COLO668 (cell line): ENCODE measurements around the gene TMEM47.
A peak's percentile ranks its signal among the peaks of the same experiment; 100 is the strongest.

ENCODE experiments used
- DNase-seq: peaks from one replicate; lab custom pipeline; 2025; ENCODE audit not compliant: unreplicated experiment; lab: John Stamatoyannopoulos, UW

The TMEM47 gene

GRCh38 chrX:34656842-34657725, at the start of gene TMEM47:
TMEM47 (minus strand) TSS chrX:34657285; CDS start chrX:34657029, 256 bp downstream.
- peak; percentile 80 for DNase-seq

DNA sequence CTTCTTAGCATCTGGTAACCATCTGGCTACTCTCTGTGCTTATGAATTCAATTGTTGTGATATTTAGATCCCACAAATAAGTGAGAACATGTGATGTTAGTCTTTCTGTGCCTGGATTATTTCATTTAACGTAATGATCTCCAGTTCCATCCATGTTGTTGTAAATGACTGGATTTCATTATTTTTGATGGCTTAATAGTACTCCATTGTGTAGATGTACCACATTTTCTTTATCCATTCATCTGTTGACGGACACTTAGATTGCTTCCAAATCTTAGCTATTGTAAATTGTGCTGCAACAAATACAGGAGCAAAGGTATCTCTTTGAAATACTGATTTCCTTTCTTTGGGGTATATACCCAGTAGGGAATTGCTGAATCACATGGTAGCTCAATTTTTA, 30.0 kb upstream of the TMEM47 start:
- DNase-seq: no peak

DNA sequence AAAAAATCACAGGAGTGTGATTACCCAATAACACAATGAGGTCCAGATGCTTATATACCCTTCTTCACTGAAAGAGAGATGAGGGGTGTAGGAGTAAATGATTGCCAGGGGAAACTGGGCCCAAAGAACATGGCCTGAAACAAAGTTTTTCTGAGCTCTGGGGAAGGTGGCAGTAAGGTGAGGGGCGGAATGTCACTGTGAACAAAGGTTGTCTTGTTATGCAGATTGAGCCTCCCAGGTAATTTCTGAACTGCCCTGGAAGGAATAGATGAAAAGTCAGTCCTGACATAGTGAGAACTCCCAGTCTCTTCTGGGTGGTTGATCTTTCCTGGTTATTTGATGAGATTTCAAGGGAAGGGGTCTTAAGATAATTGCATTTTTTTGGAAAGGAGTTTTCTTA, 2.5 kb upstream of the TMEM47 start:
- DNase-seq: no peak

DNA sequence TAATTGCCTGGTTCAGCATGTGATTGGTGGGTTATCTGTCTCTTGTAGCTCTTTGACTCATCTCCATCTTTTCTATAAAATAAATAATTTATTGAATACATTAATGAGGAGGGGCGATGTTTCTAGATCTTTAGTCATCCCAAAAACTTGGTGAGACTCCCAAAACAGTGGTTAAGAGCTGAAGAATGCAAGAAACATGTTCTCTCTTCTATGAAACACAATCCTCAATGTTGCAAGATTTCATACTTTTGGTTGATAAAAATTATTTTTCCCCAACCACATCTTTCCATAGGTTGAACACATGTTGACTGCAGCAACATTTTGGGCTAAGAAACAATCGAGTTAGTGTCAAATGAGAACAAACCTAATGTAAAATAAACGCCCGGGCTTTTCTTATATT, 1.2 kb upstream of the TMEM47 start:
- DNase-seq: no peak

DNA sequence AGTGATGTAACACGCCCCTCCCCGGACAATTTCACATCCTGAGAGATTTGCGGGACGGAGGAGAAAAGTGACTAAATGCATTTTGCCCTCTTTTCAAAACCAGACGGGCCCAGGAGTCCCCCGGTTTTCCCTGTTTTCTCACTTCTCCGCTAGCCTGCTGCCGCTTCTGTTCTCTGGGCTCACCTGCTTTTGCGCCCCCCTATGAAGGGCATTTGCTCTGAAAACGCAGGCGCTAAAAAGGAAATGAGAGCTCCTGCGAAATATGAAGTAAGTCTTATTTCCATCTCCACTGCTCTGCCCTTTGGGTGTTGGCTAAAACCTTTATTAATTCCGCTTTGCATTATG, 613 bp upstream of the TMEM47 start:
- DNase-seq: peak; percentile 13

DNA sequence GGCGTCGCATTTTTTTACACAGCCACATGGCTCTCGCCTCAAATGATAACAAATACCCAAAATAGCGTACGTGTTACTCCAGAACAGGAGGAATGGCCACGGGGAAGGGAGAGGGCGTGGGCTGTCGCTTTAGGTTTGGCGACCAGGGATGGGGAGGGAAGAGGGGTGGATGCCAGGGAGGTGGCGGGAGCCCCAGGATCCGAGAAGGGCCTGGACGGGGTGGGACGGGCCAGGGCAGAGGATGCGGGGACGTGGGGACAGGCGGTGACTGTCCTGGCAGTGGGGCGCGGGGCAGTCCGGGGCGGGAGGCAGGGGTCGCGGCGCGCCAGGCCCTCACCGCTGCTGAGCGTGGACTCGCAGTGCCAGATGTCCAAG, 631 bp downstream of the TMEM47 start:
- DNase-seq: no peak

DNA sequence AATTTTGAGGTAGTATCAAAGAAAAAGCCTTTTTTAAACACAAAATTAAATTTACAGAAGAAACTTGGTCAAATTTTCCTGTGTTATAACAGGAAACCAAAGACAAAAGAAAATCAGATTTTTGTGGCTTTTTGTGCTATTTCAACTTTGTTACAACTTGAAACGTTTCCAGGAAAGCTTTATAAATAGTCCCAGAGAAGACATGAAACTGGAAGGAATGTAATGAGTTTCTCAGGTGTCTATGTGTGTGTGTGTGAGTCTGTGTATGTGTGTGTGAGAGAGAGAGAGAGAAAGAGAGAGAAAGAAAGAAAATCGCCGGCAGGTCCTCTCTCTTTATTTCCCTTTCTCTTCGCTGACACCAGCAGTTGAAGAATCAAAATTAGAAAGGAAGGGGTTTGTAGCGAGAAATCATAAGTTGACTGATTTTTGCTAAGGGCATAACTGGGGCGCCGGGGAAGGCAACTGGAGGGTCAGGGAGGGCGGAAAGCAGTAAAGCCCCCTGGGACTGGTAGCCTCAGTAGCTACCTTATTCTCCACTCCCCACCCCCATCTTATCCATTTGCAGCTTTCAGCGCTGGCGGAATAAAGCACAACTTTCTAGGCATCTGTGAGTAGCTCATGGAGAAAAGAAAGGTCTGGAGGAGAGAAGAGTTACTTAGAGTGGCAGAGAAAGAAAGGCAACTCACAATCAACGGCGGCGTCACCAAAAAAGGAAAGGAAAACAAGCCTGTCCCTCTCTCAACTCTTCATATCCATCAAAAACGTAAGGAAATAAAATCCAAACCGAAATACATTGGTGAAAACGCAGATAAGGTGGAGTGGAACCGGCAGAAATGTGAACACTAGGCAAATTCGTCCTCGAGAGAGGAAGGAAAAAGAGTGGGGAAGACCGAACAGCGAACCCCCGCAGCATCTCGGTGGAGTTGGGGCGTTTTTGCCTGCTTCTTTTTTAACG, 1.3 kb downstream of the TMEM47 start:
- no peak for DNase-seq

DNA sequence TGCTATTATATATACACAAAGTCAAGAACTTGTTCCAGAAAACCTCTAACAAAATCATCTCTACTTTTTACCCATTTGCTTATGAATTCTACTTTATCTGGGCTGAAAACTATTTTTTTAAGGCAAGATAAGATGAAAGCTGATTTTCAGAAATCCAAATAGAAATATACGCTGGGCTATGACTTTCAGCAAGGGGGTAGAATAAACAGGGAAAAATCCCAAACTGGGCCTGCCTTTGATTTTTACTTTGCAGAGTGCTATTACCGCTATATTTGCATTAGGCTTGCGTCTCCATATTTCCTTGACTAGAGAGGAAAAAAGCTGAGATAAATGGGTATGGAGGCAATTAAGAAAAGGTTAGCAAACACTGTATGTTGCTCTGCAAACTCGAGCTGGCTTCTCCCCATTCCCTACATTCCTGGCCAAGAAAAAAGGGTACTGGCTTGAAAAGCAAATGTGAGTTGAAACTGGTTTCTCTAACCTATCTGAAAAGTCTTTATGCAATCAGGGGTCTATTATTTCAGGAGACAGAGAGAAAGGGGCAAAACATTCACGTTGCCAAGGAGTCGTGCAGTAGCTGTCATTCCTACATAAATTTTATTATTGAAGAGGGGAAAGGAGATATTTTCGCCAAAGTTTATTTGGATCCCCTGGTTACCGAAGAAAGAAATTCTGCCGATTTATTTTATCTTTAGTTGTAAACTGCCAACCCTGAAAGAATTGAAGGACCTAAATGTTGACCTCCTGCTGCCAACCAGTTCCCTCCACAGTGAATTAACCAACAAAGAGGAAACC, 2.2 kb downstream of the TMEM47 start:
- no peak for DNase-seq

- DNase-seq: no peak
Observed at GRCh38 chrX:34653811-34654210, 3.3 kb downstream of the TMEM47 start.

- no peak for DNase-seq
Observed at GRCh38 chrX:34642849-34643248, 14.2 kb downstream of the TMEM47 start.

GRCh38 chrX:34638116-34638515, 19.0 kb downstream of the TMEM47 start:
- DNase-seq: no peak

GRCh38 chrX:34634349-34634748, 22.7 kb downstream of the TMEM47 start:
- no peak for DNase-seq

DNA sequence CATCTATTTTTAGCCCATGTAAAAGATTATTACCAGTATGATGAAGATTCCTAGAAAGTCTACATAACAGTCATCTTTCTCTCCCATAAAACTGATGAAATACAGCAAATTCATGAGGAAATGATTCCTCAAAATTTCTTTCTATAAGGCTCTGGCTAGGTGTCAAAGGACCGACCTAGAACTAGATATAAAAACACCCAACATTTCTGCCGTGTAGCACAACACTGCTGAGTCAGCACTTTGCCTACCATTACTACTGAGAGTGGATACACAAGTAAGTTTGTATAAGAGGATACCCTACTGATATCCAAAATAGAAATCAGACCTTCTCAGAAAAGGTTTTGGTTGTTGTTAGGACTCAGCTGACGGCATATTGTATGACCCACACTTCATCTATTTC, 24.7 kb downstream of the TMEM47 start:
- DNase-seq: no peak

DNA sequence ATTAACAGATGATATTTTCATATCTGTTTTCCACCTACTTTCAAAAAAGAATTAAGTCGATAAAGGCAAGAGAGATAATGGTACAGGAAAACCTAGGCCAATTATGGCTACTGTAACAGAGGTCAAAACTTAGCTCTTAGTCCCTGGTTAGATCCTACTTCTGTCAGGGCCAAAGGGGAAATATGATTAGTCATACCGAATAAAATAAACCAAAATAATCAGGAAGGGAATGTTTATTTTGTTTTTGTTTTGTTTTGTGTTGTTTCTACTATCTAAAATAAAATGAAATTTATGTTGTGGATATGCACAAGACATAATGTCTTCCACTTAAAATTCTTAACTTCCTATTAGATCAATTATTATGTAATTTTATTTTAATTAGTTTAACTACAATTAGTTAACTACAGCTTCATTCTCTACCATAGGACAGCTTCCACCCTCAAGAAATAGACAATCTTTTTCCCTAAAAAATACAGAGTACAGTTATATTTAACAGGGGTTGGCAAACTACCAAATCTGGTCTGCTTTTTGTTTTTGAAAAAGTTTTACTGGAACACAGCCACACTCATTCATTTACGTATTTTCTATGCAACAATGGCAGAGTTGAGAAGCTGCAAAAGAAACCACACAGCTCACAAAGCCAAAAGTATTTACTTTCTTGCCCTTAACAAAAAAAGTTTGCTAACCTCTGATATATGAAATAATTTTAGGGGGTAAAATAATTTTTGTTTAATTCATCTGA, 25.4 kb downstream of the TMEM47 start:
- no peak for DNase-seq

- no peak for DNase-seq
Observed at GRCh38 chrX:34629572-34629971, 27.5 kb downstream of the TMEM47 start.

DNA sequence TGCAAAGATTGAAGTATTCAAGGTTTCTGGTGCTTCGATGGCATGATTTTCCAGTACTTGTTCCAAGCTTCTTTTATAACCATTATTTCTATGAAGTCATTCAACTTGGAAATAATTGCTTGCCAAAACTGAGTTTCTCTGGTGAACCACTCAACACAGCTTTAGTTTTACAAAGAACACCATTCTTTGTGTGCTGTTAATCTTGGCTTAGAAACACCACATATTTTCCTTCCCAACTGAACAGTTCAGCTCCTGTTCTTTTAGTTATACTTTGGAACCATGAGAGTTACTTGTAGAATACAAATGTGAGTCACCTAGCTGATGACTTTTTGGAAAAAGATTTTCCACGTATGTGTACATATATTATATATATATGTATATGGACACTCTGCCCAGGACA, 32.7 kb downstream of the TMEM47 start:
- no peak for DNase-seq

DNA sequence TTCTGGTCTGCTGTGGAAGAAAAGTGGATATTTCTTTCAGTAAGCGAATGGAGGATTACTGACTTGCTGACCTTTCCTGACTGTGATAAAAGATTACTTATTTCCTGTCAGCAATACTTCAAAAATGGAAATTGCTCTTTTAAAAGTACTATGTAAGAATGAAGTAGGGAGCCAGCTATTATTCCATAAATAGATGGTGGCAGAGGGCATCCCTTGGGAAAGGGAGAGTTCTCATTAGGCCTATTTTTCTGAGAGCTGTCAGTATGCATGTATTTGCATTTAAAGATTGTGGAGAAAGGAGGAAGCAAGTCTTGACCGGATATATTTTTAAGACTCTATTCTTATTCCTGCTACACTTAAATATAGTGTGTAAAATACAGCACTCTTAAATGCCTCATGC, 37.2 kb downstream of the TMEM47 start:
- DNase-seq: no peak

DNA sequence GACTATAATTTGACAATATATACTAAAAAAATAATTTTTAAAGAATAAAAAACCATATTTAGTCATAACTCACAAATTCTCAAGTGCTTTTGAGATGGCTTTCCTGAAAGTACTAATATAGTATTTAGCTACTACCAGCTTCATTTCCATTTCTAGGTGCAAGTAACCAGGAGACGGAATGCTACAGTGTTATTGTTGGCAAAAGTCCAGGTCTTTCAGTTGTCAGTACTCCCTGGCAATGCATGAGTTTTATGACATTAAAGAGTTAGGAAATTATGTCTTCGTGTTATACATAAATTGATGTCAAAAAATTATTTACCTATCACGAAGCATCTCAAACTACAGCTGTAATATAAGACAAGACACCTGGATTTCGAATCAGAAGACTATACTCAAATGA, 45.0 kb downstream of the TMEM47 start:
- no peak for DNase-seq

GRCh38 chrX:34598362-34598761, 58.7 kb downstream of the TMEM47 start:
- DNase-seq: no peak

DNA sequence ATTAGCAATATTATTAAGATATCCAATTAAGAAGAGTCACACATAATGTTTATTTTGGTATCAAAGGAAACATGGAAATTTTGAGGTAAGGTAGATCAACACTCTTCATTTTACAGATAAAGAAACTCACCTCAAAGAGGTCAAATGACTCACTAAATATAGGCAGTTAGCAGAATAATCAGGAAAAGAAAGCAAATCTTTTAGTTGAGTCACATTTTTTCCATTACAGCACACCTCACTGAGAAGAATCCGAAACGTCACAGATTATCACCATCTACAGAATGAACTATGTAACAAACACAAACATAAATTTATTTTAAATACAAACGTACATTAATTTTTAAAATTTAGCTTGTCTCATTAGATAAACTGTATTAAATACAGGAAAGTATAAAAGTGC, 70.1 kb downstream of the TMEM47 start:
- DNase-seq: no peak
